Neural cell (in vitro differentiated cells): ENCODE data around the gene CNOT3. TPM values are rescaled to one million over a fixed set of nuclear protein-coding genes. Genes with fewer than 3 reads are reported as not detected.

ENCODE experiments used
- H2AFZ ChIP-seq: fragments of 200-600, 300-800 bp; sonication (generic), shearing (Covaris generic); 2 replicates; pipeline ENCODE4 v1.6.0; 2014; ENCODE audit warnings: low read depth, mild to moderate bottlenecking, antibody characterized with exemption, low read length, moderate library complexity
- H3F3A ChIP-seq: fragments of 200-600 bp; shearing (Covaris generic); 2 replicates; pipeline ENCODE4 v1.6.1; 2016; ENCODE audit warnings: mild to moderate bottlenecking, moderate library complexity, mixed read lengths, antibody characterized with exemption, low read length; ENCODE audit not compliant: insufficient read depth, poor library complexity, severe bottlenecking
- H3K27ac ChIP-seq: fragments of 200-600, 300-800 bp; sonication (generic), shearing (Covaris generic); 2 replicates; pipeline ENCODE4 v1.5.1; 2014; ENCODE audit warnings: mild to moderate bottlenecking, low read length, moderate library complexity
- H3K27me3 ChIP-seq: fragments of 300-800, 200-600 bp; sonication (generic), shearing (Covaris generic); 2 replicates; pipeline ENCODE4 v1.6.0; 2014; ENCODE audit warnings: mild to moderate bottlenecking, low read depth, low read length, moderate library complexity; ENCODE audit not compliant: insufficient read depth
- H3K36me3 ChIP-seq: fragments of 300-800, 200-600 bp; sonication (generic), shearing (Covaris generic); 2 replicates; pipeline ENCODE4 v1.5.1; 2014; ENCODE audit warnings: mild to moderate bottlenecking, antibody characterized with exemption, low read length, moderate library complexity; ENCODE audit not compliant: insufficient read depth
- H3K4me2 ChIP-seq: fragments of 300-800, 200-600 bp; sonication (generic), shearing (Covaris generic); 2 replicates; pipeline ENCODE4 v1.6.0; 2014; ENCODE audit warnings: mild to moderate bottlenecking, low read length
- H3K4me3 ChIP-seq: fragments of 300-800, 200-600 bp; sonication (generic), shearing (Covaris generic); 2 replicates; pipeline ENCODE4 v1.5.1; 2014; ENCODE audit warnings: mild to moderate bottlenecking, low read length, moderate library complexity
- H3K79me2 ChIP-seq: fragments of 200-600 bp; shearing (Covaris generic); replicated peaks from 2 replicates; pipeline ENCODE4 v1.6.0; 2014; ENCODE audit warnings: mild to moderate bottlenecking, low read length, moderate library complexity; ENCODE audit not compliant: insufficient read depth
- H3K9ac ChIP-seq: fragments of 300-800, 200-600 bp; sonication (generic), shearing (Covaris generic); 2 replicates; pipeline ENCODE4 v1.6.1; 2016; ENCODE audit warnings: mild to moderate bottlenecking, low read length, mixed read lengths
- H3K9me2 ChIP-seq: fragments of 200-600 bp; shearing (Covaris generic); 2 replicates; pipeline ENCODE4 v1.6.1; 2016; ENCODE audit warnings: mild to moderate bottlenecking, low read length, mixed read lengths; ENCODE audit not compliant: insufficient read depth
- H3K9me3 ChIP-seq: fragments of 200-600, 300-800 bp; sonication (generic), shearing (Covaris generic); 2 replicates; pipeline ENCODE4 v1.6.1; 2016; ENCODE audit warnings: mild to moderate bottlenecking, mixed run types, low read length, moderate library complexity, mixed read lengths
- H4K20me1 ChIP-seq: fragments of 200-600 bp; shearing (Covaris generic); 2 replicates; pipeline ENCODE4 v1.6.1; 2016; ENCODE audit warnings: mild to moderate bottlenecking, mixed run types; ENCODE audit not compliant: insufficient read depth
- CTCF ChIP-seq: fragments of 450-650 bp; IDR thresholded peaks from 2 replicates; pipeline ENCODE4 v1.5.1; 2014; ENCODE audit warnings: antibody characterized with exemption, mild to moderate bottlenecking, moderate library complexity; ENCODE audit not compliant: poor library complexity, severe bottlenecking
- EP300 ChIP-seq: fragments of 450-650 bp; conservative IDR thresholded peaks from 2 replicates; pipeline ENCODE4 v1.6.1; 2014; ENCODE audit warnings: antibody characterized with exemption, mild to moderate bottlenecking, moderate library complexity; ENCODE audit not compliant: poor library complexity, severe bottlenecking
- MXI1 ChIP-seq: fragments of 450-650 bp; conservative IDR thresholded peaks from 2 replicates; pipeline ENCODE4 v1.6.1; 2014; ENCODE audit warnings: antibody characterized with exemption, mild to moderate bottlenecking; ENCODE audit not compliant: poor library complexity, severe bottlenecking
- POLR2AphosphoS5 ChIP-seq: IDR thresholded peaks from 2 replicates; pipeline ENCODE4 v1.6.1; 2012
- RAD21 ChIP-seq: fragments of 450-650 bp; conservative IDR thresholded peaks from 2 replicates; pipeline ENCODE4 v1.6.1; 2014; ENCODE audit warnings: antibody characterized with exemption, mild to moderate bottlenecking, moderate library complexity
- REST ChIP-seq: IDR thresholded peaks from 2 replicates; pipeline ENCODE4 v1.6.1; 2012; ENCODE audit warnings: borderline replicate concordance
- SMC3 ChIP-seq: fragments of 450-650 bp; conservative IDR thresholded peaks from 2 replicates; pipeline ENCODE4 v1.6.1; 2014; ENCODE audit warnings: antibody characterized with exemption, mild to moderate bottlenecking, moderate library complexity; ENCODE audit not compliant: poor library complexity
- polyA plus RNA-seq: library from polyadenylated mRNA; depleted of rRNA; stranded (reverse); fragments of >200 nt; gene quantifications from 2 replicates; pipeline ENCODE4 v1.2.3, GENCODE V29; 2014

Gene CNOT3
- polyA plus RNA-seq, 1 donor from 2014 or later, result 7.6 TPM

GRCh38 chr19:54128796-54129616 lies 8.6 kb upstream of the CNOT3 start:
- Histone ChIP-seq H3K36me3 (no peaks in the 10 kb centered on the region), H3K79me2 (no peaks in the 10 kb centered on the region)

GRCh38 chr19:54129617-54129996 lies 8.0 kb upstream of the CNOT3 start:
- Histone ChIP-seq H3F3A (no peaks in the 10 kb centered on the region), H3K27ac (no peak overlapping the region), H3K4me3 (no peak overlapping the region), H3K9me3 (no peaks in the 10 kb centered on the region), H4K20me1 (no peaks in the 10 kb centered on the region), H3K36me3 (no peaks in the 10 kb centered on the region), H3K4me2 (no peak overlapping the region), H3K27me3 (no peaks in the 10 kb centered on the region), H3K9me2 (no peaks in the 10 kb centered on the region), H3K79me2 (no peaks in the 10 kb centered on the region), H3K9ac (no peak overlapping the region), H2AFZ (no peak overlapping the region)
- no peak for TF ChIP-seq REST

More at GRCh38 chr19:54128796-54129616, 8.6 kb upstream of the CNOT3 start:
- no peaks in the 10 kb centered on the region for H3K9me3 ChIP-seq
- no peaks in the 10 kb centered on the region for H3K9me2 ChIP-seq
- no peak for TF ChIP-seq EP300
- no peak for TF ChIP-seq SMC3
- TF ChIP-seq MXI1, result no peak
- TF ChIP-seq REST, result no peak
- TF ChIP-seq RAD21, result no peak
- no peak for TF ChIP-seq POLR2AphosphoS5
- no peak for TF ChIP-seq CTCF
- H3K9ac ChIP-seq, result no peak overlapping the region
- no peaks in the 10 kb centered on the region for H3F3A ChIP-seq
- H3K4me2 ChIP-seq, result no peak overlapping the region
- no peak overlapping the region for H3K27ac ChIP-seq
- no peaks in the 10 kb centered on the region for H3K27me3 ChIP-seq
- no peak overlapping the region for H2AFZ ChIP-seq
- H3K4me3 ChIP-seq, result no peak overlapping the region
- no peaks in the 10 kb centered on the region for H4K20me1 ChIP-seq
